HG02981 (cell line): ENCODE data around the gene NECTIN2.
"Not testable (repeated sequence)": the region's sequence is repeated elsewhere in the genome, so short reads cannot be mapped to it uniquely, and the experiment has no call there.

Source experiments
- ATAC-seq: cut with Tn5 transposase; IDR thresholded peaks from one replicate; pipeline ENCODE4 v1.9.1; 2021; ENCODE audit warnings: mild to moderate bottlenecking, moderate library complexity; ENCODE audit not compliant: unreplicated experiment

Gene NECTIN2

DNA sequence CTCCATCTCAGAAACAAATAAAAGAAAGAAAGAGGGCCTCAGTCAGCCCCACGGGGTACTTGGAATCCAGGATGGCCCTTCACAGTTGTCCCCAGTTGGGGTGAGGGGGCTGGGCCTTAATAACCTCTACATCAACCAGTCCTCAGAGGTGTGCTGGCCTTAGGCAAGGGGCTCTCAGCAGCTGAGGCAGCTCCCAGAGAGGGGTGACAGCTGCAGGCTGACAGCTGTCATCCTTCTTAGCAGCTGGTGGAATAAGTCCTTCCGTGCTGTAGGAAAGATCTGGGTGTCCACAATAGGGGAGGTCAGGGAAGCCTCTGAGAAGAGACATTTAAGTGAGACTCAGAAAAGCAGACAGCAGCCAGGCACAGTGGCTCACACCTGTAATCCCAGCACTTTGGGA is 29.8 kb upstream of the NECTIN2 start:
- ATAC-seq = no peak

GRCh38 chr19:44817725-44818465 is 28.2 kb upstream of the NECTIN2 start:
- ATAC-seq = no peak

GRCh38 chr19:44818466-44819031 is 27.5 kb upstream of the NECTIN2 start:
- no peak for ATAC-seq

GRCh38 chr19:44819246-44819832 is 26.8 kb upstream of the NECTIN2 start:
- no peak for ATAC-seq

DNA sequence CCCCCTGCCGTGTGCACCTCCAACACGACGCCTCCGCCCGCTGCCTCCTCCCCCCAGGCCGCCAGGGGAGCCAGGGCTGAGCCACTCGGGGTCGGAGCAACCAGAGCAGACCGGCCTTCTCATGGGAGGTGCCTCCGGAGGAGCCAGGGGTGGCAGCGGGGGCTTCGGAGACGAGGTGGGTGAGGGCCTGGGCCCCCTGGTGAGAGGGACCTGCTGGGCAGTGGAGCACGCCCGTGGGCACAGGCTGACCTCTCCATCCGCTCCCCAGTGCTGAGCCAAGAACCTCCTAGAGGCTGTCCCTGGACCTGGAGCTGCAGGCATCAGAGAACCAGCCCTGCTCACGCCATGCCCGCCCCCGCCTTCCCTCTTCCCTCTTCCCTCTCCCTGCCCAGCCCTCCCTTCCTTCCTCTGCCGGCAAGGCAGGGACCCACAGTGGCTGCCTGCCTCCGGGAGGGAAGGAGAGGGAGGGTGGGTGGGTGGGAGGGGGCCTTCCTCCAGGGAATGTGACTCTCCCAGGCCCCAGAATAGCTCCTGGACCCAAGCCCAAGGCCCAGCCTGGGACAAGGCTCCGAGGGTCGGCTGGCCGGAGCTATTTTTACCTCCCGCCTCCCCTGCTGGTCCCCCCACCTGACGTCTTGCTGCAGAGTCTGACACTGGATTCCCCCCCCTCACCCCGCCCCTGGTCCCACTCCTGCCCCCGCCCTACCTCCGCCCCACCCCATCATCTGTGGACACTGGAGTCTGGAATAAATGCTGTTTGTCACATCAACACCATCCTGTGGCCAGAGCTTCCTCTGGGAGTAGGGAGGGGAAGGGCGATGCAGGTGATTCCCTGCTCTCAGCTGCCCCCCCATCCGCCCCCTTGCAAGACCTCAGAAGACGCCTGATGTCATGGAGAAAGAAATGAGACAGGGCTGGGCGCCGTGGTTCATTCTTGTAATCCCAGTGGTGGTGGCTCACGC is 25.2 kb upstream of the NECTIN2 start:
- ATAC-seq = no peak

DNA sequence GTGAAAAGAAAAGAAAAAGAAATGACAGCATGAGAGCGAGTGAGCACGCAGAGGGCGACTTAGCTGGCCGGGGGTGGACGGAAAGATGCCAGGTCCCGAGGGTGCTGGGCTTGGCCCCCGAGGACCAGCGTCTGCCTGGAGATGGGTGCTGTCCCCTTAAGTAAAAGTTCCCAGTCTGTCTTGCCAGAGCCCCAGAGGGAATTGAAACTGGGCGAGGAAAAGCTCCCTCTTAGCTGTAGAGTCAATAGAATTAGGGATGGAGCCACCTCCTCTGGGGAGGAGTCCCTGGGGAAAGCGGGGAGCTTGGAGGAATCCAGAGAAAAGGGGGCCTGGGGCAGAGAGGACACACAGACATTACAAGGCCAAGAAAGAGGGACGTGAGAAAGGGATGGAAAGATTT is 23.9 kb upstream of the NECTIN2 start:
- no peak for ATAC-seq

DNA sequence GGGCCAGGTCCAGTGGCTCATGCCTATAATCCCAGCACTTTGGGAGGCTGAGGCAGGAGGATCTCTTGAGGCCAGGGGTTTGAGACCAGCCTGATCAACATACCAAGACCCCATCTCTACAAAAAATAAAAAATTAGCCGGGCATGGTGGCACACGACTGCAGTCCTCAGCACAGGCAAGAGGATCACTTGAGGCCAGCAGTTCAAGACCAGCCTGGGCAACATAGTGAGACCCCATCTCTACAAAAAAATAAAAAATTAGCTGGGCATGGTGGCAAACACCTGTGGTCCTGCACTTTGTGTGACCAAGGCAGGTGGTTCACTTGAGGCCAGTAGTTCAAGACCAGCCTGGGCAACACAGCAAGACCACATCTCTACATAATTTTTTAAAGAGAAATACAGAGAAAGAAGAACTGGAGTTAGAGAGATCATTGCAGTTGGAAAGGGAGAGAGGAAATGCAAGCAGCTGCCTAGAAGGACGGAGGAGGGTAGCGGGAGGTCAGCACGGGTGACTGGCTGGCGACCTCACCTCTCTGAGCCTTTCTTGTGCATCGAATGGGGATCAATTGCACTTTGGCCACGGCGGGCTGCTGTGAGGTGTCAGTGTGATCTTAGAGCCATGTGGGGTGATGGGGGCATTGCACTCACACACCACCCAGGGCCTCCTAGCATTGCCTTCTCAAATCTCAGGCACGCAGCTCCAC is 23.3 kb upstream of the NECTIN2 start:
- no peak for ATAC-seq

DNA sequence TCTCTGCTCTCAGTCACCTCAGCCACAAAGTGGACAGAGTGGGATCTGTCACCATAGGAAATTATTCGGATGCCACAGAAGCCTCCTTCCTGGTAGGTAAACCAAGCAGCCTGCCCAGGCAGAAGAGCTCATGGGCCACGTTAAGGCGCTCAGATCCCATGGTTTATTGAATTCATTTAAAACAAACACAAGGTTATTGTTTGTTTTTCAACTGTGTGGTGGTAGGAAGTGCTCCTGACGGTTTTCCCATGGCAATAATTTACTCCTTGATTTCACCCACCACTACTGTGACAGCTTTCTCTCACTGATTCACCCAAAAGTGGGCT is 22.8 kb upstream of the NECTIN2 start:
- ATAC-seq = no peak

GRCh38 chr19:44824761-44825160 is 21.3 kb upstream of the NECTIN2 start:
- no peak for ATAC-seq

DNA sequence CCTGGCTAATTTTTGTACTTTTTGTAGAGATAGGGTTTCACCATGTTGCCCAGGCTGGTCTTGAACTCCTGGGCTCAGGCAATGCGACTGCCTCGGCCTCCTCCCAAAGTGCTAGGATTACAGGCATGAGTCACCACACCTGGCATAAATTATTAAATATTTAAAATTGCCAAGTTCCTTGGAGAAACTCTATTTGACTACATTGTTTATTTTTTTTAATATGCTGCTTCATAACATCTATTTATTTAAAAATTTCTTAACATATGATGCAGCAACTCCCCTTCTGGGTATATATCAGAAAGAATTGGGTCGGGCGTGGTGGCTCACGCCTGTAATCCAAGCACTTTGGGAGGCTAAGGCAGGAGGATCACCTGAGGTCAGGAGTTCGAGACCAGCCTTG is 13.2 kb upstream of the NECTIN2 start:
- not testable (repeated sequence) for ATAC-seq

- ATAC-seq = not testable (repeated sequence)
Observed at GRCh38 chr19:44834399-44834798, 11.7 kb upstream of the NECTIN2 start.

DNA sequence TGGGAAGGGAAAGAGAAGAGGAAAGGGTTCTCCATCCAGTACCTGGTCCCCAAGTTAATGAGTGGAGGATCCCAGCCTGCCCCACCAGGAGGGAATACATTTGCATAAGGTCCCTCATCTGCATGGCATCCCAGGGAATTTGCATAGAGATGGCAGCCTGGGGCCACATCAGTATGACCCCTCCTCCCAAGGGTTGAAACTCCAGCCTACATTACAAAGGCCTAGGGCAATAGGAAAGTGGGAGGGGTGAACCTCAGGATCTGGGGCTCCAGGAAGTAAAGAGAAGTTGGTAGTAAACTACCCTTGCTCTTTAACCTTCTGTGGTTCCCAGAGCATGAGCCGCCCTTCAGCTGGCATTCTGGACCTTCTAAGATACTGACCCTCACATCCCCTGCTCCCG is 6.8 kb upstream of the NECTIN2 start:
- ATAC-seq = no peak

DNA sequence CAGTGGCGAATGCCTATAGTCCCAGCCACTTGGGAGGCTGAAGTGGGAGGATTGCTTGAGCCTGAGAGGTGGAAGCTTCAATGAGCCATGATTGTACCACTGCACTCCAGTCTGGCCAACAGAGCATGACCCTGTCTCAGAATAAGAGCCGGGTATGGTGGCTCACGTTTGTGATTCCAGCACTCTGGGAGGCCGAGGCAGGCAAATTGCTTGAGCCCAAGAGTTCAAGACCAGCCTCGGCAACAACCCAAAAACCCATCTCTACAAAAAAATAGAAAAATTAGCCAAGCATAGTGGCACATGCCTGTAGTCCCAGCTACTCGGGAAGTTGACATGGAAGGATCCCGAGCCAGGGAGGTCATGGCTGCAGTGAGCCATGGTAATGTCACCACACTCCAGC is 5.3 kb upstream of the NECTIN2 start:
- ATAC-seq = no peak

GRCh38 chr19:44841231-44841630 is 4.9 kb upstream of the NECTIN2 start:
- ATAC-seq = no peak

DNA sequence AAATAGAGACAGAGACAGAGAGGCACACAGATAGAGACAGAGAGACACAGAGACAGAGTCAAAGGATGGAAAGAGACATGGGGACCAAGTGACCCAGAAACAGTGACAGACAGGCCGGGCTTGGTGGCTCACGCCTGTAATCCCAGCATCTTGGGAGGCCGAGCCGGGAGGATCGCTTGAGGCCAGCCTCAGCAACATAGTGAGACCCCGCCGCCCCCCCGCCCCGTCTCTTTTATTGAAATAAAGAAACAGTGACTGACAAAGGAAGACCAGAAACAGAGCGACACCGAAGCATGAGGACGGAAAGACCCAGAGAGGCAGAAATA is 848 bp upstream of the NECTIN2 start:
- ATAC-seq = no peak

DNA sequence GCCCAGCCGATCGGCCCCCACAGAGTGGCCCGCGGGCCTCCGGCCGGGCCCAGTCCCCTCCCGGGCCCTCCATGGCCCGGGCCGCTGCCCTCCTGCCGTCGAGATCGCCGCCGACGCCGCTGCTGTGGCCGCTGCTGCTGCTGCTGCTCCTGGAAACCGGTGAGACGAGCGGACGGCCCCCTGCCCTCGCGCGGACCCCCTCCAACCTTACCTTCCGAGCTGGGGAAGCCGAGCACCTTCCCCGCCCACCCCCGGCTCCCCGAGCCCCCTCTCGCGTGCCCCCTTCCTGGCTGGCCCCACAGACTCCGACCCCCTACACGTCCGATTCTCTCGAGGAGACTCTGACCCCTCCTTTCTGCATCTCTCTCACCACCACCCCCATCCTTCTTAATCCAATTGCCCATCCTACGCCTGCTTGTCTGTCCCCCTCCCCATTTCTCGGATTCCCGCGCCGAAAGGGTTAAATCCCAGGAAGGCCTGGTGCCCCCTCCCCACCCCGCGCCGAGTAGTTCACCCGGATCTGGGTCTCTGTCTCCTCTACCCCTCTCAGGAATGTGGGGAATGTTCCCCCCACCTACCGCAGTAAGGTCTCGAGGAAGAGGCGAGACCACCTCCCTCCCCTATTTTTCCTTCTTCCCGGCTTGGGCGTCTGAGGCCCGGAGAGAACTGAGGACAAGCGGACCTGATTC is 502 bp downstream of the NECTIN2 start:
- ATAC-seq = no peak

GRCh38 chr19:44847144-44848035 is 1.3 kb downstream of the NECTIN2 start:
- no peak for ATAC-seq

GRCh38 chr19:44848036-44848811 is 2.1 kb downstream of the NECTIN2 start:
- no peak for ATAC-seq
